DMS53 (cell line): Measurements from ENCODE around the gene VCL.
"Not testable (repeated sequence)": the region's sequence is repeated elsewhere in the genome, so short reads cannot be mapped to it uniquely, and the experiment has no call there.

Source experiments
- DNase-seq: peaks from one replicate; lab custom pipeline; 2025; lab: John Stamatoyannopoulos, UW

Gene VCL

GRCh38 chr10:74040200-74041126 lies 42.5 kb downstream of the VCL start:
- DNase-seq: no peak

- no peak for DNase-seq
These were observed 46.5 kb downstream of the VCL start for GRCh38 chr10:74044419-74044818.

- no peak for DNase-seq
These were observed 49.4 kb downstream of the VCL start for GRCh38 chr10:74047304-74047703.

GRCh38 chr10:74047871-74048270 lies 50.0 kb downstream of the VCL start:
- no peak for DNase-seq

DNA sequence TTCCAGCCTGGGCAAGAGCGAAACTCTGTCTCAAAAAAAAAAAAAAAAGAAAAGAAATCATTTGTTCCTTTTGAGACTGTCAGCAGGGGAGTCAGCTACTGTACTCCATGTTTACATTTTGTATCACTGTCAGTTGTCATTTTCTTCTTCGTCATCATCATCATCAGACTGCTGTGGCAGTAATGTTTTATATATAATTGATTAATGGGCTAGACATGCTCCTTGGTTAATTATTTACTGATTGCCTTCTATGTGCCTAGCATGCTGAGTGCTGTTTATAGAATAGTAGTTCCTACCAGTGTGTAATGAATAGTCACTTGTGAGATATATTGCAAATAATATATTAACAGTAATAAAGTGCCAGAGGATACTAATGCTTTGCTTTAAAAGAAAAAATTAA lies 50.5 kb downstream of the VCL start:
- DNase-seq: no peak

DNA sequence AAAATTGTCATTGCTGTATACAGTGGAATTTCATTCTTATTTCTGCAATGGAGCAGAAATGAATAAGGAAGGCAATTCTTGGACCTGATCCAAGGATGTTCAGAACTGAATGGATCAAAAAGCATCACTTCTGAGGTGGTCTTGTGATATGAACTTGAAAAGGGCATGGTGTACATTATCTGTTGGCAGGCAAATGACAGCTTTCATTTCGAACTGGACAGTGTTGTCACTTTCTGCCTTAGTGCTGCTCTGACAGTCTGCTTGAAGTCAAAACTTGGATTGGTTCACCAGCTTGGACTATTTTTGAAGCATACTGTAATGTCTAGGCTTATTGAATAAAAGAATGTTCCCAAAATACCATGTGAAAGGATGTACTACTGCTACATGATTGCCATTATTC lies 52.0 kb downstream of the VCL start:
- DNase-seq: no peak

DNA sequence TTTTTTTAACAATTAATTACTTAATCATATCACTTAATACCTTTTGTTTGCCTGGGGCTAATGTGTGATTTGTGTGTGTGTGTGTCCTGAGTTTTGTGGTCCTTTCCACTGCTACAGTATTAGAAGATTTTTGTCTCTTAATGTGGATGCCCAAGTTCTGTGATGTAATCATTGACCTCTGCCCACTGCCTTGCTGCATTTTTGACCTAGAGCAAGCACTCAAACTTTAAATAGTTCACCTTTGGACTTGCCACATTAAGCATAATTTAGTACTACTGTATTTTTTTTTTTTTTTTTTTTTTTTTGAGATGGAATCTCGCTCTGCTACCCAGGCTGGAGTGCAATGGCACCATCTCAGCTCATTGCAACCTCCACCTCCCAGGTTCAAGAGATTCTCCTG lies 52.7 kb downstream of the VCL start:
- no peak for DNase-seq

DNA sequence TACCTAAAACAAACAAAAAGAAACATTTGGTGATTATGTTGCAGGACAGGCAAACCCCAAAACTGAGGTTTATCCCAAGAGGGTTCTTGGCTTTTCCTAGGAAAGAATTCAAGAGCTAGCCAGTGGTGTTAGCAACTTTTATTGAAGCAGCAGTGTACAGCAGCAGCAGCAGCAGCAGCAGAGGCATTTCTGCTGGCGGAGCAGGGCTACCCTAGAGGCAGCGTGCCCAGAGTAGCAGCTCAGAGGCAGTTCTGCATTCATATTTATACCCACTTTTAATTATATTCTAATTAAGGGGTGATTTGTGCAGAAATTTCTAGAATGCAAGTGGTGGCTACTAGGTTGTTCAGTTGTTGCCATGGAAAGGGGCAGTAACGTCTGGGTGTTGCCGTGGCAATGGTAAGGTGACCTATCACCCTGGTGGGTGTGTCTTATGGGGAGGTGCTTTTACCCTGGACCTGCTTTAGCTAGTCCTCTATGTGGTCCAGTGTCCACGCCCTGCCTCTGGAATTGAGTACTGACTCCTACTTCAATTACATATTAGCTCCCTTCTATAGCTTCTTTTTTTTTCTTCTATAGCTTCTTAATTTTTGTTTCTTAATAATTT lies 53.9 kb downstream of the VCL start:
- peak; percentile 27 for DNase-seq

- no peak for DNase-seq
These were observed 55.1 kb downstream of the VCL start for GRCh38 chr10:74052994-74053393.

DNA sequence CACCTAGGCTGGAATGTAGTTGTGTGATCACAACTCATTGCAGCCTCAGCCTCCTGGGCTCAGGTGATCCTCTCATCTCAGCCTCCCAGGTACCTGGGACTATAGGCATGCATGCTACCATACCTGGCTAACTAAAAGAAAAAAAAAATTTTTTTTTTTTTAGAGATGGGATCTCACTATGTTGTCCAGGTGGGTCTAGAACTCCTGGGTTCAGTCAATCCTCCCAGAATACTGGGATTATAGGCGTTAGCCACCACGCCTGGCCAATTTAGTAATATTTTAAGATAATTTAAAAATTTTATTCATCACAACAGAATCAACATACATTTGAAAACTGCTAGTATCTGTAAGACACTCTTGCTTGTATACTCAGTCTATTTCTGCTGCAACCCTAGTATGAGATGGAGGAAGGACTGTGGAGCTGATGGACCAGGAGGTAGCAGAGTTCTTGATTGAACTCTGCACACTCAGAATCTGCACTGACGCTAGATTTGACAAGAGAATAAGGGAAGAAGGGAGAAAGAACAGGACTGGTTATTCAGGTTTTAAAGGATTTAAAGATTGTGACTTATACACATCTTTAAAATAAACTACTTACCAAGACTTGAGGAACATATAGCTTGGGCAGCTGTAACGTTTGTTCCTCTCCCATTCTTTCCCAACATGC lies 57.6 kb downstream of the VCL start:
- no peak for DNase-seq

DNA sequence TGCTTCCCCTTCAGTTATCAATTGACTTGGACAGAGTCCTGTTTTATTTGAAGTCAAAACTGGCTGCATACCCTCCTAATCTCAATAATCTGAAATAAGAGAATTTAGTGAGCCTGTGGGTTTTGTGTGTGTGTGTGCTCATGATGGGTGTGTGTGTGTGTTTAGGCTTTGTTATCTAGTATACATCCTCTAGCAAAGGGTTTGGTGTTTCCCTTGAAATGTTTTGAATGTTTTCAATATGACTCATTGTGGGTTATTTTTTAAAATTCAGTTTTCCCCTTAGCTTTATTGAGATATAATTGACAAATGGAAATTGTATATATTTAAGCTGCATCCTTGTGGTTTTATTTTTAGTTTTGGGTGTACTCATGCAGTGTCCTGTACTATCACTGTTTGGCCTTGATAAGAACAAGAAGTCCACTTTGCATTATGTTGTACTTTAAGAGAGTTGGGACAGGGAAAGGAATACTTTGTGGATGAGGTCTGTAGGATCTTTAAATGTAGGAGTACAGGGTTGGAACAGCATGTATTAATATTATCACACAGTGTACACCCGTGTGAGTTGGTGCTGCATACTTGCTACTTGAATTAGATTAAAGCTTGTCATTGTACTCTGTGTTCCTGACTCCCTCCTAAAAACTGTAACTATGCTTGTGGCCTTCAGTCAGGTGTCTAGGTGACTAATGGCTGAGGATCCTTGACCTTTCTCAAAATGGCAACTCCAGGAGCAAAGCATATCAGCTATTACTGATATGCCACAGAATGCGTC lies 58.3 kb downstream of the VCL start:
- peak; percentile 24 for DNase-seq

DNA sequence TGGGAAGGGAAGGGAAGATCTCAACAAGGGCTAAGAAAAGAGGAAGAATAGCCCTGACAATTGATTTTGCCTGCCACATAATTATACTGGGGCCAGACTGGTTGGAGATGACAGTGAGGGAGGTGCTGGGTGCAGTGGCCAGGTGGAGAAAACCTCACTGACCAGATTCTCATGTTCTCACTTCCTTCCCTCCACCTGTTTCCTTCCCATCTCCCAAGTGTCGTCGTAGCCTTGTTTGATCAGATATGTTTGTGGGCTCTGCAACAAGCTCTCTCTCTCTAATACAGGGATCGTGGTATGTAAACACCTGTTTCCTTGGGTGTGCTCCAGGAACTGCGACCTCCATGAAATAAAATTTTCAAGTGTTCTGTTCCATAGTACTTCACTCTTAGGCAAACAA lies 60.2 kb downstream of the VCL start:
- peak; percentile 80 for DNase-seq

DNA sequence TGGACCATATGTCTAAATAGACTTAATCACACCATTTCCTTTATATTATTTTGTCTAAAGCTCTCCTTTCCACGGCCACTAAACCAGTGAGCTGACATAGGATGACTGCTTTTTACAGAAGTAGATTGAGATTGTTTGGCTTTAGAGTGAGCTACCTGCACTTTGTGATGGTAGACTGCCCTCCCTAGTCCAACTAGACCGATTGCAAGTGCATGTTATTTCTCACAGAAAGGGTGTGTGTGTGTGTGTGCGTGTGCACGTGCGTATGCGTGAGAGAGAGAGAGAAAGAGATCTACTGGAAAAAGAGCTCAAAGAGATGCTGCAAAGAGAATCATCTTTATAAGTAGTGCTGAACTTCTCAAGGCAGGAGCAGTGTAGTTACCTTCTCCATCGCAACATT lies 60.7 kb downstream of the VCL start:
- peak; percentile 87 for DNase-seq

GRCh38 chr10:74061104-74061503 lies 63.2 kb downstream of the VCL start:
- no peak for DNase-seq

DNA sequence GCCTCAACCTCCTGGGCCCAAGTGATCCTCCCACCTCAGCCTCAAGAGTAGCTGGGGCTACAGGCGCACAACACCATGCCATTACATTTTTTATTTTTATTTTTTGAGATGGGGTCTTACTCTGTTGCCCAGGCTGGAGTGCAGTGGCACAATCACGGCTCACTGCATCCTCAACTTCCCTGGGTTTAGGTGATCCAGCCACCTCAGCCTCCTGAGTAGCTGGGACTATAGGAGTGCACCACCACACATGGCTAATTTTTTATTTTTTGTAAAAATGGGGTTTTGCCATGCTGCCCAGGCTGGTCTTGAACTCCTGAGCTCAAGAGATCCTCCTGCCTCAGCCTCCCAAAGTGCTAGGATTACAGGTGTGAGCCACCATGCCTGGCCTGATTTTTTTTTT lies 64.1 kb downstream of the VCL start:
- not testable (repeated sequence) for DNase-seq

- DNase-seq: no peak
These were observed 65.3 kb downstream of the VCL start for GRCh38 chr10:74063256-74063655.

DNA sequence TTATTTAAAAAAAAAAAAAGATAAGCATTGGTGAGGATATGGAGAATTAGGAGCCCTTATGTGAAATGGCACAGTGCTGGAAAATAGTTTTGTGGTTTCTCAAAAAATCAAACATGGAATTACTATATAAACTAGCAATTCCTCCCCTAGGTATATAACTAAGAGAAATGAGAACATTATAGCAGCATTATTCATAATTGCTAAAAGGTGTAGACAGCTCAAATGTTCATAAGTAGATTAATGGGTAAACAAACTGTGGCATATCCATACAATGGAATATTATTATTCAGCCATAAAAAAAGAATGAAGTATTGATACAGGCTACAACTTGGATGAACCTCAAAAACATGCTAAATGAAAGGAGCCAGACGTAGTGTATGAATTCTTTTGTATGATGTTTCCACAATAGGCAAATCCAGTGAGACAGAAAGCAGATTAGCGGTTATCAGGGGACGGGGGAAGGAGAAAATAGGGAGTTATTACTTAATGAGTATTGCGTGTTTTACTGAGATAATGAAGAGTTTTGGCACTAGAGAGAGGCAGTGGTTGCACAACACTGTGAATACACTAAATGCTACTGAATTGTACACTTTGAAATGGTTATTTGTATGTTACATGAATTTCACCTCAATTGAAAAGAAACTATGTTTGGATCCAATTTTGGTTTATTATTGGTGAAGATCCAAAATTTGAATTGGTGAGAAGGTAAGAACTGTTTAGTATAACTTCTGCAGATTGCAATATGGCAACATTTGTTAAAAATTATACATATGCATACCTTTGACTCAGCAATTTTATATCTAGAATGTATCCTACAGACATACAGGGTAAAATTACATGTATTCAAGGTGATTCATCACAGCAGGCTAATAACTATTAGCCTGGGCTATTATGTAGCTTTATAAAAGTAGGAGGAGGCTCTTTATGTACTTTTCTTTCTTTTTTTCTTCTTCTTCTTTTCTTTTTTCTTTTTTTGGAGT lies 69.7 kb downstream of the VCL start:
- DNase-seq: no peak

GRCh38 chr10:74071157-74071556 lies 73.2 kb downstream of the VCL start:
- DNase-seq: no peak

DNA sequence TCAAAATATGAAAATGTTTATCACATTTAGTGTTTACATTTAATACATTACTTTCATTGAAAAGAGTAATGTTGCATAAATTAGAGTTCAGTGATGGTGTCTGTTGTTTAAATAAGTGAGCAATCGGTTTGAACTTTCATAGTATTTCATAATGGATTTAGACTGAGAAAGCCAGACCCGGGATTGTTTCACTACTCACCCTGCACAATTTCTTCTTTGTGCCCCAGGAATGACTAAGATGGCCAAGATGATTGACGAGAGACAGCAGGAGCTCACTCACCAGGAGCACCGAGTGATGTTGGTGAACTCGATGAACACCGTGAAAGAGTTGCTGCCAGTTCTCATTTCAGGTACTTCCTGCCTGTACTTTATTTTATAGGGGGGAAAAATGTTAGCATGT lies 74.6 kb downstream of the VCL start:
- no peak for DNase-seq

DNA sequence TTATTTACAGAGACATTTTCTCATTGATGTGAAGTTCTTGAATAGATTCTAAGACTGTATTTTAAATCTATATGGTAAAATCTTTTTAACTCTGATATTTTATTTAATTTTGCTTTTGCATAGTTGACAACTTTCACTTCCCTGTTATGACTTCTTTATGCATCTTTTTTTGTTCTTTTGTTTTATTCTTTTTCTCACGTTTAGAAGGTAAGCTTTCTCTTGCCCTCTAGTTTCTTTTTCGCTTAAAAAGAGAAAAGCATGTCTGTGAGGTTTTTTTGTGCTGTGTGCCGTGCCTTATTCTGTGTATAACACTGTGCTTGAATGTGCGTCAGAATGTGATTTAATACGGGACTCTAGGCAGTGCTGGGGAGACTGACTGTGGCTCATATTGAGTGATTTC lies 78.0 kb downstream of the VCL start:
- no peak for DNase-seq

DNA sequence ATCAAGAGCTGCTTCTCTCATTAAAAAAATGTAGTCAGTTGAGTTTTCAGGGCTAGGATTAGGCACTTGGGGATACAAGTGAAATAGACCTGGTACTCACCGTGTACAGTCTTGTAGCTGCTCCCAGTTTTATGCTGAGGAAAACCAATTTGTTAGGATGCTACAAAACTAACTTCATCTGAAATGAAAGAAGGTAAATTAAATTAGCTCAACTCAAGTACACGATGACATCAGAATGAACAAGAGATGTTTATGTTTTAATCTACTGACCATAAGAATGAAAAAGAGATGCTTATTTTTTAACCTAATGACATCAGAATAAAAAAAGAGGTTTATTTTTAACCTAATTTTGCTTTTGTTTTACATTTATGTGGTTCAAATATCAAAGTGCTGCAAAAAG lies 79.0 kb downstream of the VCL start:
- no peak for DNase-seq
